Stimulated activated CD8-positive, alpha-beta memory T cell treated with anti-CD3 and anti-CD28 coated beads, Interleukin-15, amount 100 ng/mL, for 1 hour (primary cell): ENCODE measurements around the gene GJA5.

Experiments
- DNase-seq: peaks from one replicate; pipeline ENCODE4 v3.0.0-alpha.2; 2020; ENCODE audit warnings: low read depth

Gene GJA5

DNA sequence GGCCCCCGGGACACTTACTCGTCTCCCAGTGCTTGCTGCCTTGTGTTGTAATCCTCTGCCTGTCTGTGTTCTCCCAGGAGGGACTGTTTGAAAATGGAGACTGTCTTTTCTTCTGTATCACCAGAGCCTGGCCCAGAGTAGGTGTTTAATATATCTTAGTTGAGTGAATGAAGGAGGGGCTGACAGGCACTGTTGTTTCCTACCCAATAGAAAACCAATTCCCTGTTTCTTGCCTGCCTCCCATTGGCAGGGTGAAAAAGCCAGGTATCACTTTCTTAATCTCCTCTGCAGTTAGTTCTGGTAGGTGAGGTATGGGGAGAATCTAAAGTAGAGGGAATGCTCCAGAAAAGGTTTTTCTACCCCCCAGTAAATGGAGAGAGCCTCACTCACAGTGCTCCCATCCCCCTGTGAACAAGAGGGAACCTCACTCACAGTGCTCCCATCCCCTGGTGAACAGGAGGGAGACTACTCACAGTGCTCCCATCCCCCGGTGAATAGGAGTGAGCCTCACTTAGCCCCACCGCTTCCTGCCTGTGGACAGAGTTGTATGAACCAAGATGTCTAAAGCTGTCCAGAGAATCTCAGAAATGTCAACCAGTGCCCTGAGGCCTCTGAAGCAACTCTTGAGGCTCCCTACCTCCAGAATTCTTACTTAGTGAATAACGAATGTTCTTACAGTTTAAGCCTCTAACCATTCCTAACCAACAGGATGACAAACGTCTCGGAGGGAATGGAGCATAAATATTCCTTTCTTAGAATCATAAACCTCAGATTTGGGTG is at the start of gene GJA5:
GJA5 (minus strand) TSS at position 122 of the 780 bp plus-strand sequence. CDS start 1,364 bp downstream, outside the sequence.
- DNase-seq, result no peak

DNA sequence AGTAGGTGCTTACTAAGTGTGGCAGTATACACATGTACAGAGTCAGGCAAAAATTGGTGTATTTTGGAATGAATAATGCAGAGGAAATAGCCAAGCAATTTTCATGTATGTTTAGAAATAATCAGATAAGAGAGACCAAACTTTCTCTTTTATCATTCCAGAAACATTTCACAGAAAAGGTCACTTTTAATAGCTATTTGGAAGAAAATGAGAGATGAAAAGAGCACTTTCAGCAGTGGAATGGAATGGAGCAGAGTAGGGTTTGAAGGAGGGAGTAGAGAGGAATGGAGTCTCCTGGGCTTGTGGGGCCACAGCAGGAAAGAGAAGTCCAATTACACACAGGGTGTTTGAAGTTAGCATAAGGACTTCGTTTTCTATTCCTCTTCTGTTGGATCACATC is 48.8 kb upstream of the GJA5 start:
- no peak for DNase-seq

DNA sequence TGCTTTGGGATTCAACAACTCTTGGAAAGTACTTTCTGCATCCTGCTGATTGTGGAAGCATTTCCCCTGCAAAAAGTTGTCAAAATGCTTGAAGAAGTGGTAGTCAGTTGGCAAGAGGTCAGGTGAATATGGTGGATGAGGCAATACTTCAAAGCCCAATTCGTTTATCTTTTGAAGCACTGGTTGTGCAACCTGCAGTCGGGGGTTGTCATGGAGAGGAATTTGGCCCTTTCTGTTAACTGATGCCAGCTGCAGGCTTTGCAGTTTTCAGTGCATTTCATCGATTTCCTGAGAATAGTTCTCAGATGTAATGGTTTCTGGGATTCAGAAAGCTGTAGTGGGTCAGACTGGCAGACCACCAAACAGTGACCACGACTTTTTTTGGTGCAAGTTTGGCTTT is 47.6 kb upstream of the GJA5 start:
- DNase-seq, result no peak

DNA sequence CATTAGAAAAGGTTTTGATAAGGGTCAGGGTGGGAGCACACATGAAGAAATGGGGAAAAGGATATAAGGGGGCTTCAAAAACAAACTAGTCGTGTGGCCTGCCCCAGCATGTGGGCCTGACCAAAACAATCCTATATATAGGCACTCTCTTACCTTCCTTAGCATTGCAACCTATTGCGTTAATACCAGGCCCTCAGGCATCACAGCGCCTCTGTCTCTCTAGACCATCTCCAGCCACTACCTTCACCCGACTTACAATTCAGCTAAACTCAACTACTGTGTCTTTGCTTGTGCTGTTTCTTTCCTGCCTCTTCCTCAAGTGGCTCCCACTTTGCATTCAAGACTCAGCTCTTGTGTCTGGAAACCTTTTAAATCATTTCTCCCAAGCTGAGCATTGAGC is 47.0 kb upstream of the GJA5 start:
- DNase-seq, result no peak

DNA sequence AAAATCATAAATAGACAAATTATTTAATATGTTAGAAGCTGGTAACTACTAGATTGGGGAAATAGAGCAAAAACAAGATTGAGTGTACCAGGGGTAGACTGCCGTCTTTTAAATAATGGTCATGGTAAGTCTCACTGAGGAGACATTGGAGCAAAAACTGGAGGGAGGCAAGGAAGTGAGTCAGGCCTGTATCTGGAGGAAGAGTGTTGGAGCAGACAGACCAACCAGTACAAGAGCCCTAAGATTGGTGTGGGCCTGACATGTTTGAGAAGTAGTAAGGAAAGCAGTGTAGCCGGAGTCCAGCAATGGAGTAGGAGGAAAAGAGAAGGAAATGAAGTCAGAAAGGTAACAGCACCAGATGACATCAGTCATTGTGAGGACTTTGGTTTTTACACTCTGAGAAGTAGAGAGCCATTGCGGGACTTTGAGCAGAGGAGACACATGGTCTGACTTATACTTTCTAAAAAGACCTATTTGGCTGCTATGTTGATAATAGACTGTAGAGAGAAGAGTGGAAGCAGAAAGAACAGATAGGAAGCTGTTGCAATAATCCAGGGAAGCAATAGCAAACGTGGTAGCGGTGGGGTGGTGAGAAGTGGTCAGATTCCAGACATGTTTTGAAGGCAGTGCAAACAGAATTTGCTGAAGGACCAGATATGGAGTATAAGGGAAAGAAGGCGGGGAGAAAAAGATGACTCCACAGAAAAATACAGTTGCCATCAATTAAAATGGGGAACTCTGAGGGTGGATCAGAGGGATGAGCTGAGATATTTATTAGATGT is 44.7 kb upstream of the GJA5 start:
- no peak for DNase-seq

DNA sequence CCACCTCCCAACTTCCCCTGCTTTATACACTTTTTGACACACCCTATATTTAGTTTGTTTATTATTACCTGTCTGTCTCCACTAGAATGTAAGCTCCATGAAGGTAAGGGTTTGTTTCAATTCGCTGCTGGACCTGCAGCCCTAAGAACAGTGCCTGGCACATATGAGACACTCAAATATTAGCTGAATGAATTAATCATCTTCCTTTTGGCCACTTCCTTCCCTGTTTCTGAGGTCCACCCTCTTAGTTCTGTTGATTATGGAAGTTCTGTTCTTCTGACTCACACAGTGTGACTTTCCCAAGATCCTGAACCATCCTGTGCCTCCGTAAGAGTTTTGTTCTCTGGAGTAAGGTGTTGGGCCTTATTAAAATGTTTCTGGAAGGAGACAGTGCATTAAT is 40.4 kb upstream of the GJA5 start:
- no peak for DNase-seq

DNA sequence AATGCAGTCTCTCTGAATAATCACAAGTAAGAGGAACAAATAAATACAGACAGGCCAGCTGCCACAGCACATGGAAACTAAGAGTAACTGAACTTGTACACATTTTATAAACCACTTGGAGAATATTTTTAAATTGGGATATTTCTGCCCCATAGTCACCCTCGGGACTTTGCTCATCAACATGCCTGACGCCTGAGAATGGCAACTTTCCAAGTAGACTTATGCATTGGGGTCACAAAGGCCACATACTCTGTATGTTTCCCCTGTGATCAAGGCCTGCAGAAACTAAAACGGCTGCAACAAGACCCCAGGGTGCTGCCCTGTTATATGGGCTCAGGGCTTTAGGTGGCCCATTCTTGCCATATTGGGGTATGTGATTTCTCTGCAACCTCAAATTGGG is 38.3 kb upstream of the GJA5 start:
- no peak for DNase-seq

DNA sequence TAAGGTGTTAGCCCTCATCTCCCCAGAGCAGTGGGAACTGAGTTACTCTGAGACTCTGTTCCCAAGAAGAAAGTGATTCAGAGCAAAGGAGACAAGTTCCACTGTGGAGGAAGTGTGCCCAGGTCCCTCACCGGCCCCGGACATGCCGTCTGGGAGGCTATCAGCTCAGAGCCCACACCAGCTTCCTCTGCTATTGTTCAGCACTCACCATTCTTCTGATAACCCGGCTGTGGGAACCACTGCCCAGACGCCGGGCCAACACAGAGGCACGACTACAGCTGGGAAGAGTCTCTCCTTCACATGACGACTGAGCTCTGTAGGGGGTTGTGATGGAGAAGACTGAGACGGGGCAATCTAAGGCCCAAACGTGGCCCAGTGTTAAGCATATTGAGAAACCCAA is 34.2 kb upstream of the GJA5 start:
- no peak for DNase-seq

DNA sequence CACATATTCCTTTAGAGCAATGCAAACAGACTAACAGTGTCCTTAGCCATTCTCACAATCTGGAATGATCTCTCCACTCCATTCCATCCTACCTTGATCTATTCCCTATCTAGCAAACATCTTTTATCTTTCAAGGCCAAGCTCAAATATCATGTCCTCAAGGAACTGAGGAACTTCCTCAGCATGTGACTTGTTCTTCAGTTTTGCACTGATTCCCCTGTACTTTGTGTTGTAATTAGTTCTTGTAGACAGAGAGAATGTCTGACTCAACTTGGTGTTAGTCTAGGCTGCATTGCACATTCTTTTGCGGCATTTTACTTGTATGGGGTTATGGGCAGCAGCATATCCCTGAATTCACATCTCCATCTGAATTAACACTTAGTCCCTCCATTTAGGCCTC is 31.5 kb upstream of the GJA5 start:
- no peak for DNase-seq

DNA sequence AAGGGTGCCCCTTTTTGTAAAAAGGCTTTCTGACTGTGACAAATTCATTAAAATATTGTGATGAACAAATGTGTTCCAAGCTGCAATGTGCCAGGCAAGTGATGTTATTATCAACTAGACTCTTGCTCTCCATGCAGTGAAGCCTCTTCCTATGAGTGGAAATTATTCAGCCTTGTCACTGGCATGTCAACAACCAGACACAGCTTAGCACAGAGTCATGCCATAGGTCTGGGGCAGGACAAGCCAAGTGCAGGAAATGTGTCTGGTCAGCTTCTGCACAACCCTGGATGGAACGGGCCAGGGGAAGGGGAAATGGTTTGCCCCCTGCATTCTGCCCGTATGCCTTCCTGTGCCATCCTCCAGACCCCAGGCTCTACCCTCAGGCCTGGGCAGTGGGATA is 27.4 kb upstream of the GJA5 start:
- no peak for DNase-seq

DNA sequence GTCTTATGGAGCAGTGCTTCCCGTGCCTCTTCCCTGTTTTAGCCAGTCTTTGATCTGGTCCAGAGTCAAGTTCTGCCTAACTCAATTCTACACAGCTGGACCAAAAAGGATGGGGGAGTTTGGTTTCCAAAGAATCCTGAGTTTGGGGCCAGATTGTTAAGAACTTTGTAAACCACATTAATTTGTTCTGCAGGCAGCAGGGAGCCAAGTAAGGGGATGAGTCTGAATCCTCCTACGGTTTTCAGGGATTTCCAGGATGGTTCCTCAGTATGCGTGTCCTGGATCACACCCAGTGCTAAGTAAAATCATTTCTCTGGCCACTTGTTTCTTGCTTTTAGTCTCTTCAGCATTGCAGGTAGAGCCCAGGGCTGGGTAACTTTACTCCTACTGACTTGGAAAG is 26.1 kb upstream of the GJA5 start:
- no peak for DNase-seq

DNA sequence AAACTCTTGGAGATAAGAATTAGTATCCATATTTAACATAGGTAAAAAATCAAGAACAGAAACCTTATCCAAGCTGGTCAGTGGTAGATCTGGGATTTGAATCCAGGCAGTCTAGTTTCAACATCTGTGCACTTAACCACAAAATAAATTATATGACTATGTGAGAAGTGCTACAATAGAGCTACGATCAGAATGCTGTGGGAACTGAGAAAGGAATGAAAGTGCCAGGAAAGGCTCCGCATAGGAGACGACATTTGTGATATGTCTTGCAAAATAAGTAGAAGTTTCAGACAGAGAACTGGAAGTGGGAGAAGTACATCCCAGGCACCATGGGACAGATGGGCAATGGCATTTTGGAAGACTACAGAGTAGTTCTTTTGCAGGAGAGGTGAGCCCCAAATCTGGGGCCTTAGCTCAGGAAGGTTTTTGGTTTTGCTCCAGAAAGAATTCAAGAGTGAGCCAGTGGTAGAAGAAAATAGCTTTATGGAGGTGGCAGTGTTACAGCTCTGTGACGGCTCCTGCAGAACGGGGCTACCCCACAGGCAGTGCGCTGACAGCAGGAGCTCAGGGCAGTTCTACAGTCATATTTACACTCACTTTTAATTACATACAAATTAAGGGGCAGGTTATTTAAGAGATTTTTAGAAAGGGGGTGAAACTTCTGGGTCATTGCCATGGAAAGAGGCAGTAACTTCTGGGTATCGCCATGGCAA is 25.5 kb upstream of the GJA5 start:
- no peak for DNase-seq

DNA sequence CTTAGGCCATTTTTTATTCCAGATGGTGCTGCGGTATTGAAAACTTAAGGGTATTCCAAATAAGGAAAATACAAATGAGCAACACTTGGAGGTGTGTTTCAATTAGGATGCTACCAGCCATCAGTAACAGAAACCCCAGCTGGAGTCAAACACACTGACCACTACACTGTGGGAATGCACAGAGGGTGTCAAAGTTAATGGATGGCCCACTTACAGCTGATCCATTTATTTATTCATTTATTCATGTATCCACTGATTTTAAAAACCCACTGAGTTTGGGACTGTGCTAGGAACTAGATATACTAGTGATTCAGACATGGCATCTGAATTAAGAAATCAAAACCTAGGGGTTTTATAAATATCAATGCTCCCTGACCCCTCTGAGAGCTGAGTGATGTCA is 24.5 kb upstream of the GJA5 start:
- no peak for DNase-seq

DNA sequence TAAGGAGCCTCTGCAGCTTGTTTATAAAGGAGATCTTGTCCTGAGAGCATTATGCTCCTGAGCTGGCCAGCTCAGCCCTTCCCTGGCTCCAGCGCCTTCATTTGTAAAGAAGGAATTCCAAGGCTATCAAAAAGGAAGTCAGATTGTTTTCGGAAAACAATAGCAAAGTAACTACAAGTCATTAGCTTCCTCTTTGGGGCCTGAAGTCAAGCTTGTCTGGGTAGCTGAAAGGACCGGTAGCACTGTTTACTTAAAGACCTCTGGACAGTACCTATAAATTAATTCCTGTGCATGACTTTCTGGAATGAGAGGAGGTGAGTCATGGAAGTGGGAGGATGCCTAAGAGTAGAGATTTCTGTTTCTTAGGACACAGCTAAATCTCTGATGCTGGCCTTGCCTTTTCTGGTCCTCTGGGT is 20.7 kb upstream of the GJA5 start:
- no peak for DNase-seq

DNA sequence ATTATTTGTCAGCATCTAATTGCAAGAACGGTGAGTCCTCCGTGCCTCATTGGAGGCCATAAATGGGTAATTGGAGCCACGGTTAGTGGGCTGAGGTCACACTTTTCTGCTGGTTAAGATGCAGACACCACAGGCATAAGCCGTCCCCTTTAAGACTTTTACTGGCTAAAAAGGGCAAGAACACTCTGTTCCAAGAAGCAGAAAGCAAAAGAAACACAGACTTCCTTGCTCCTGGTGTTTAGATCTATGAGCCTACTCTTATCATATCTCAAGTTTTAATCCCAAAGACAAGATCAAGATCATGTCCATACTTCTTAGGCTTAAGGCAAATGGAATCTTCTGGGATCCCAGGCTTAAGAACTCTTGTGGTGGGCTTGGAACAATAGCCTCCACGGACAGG is 17.3 kb upstream of the GJA5 start:
- DNase-seq, result no peak

DNA sequence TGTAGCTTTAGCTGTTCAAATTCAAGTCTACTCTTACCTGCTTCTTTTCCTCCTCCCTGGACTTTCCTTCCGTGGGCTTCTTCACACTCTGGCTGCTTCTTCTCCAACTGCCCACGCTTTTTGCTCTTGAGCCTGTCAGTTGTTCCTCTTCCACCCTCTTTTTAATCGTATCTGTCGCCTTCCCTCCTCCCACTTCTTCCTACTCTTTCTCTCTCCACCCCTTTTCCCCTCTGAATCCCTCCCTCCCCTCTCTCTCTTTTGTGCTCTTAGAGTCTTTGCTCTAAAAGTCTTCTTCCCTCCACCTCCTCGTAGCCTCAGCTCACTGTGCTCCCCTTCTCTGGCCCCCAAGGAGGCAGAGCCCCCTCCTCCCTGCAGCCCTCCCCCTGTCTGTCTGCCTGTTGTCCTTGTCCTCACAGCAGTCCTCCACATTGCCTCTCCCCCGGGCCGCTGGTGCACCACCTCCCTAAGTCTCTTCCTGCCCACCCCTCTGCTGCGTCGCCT is 12.9 kb upstream of the GJA5 start:
- no peak for DNase-seq

DNA sequence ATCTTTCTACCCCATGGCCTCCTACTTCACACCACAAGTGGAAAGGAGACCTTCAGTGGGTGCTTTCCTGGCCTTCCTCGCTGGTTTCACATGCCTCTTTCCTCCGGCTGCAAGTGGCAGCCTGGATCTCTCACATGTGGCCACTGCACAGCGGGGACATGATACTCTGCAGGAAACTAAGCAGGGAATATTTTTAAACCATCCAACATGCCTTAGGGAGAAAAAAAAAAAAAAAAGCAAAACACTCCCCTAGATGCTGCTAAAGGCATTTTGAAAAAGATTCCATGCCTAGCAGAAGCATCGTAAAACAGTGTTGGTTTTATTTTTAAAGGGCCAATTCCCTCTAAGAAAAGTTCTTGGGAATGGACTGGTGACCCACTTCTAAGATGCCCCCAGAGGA is 12.2 kb upstream of the GJA5 start:
- DNase-seq, result no peak

DNA sequence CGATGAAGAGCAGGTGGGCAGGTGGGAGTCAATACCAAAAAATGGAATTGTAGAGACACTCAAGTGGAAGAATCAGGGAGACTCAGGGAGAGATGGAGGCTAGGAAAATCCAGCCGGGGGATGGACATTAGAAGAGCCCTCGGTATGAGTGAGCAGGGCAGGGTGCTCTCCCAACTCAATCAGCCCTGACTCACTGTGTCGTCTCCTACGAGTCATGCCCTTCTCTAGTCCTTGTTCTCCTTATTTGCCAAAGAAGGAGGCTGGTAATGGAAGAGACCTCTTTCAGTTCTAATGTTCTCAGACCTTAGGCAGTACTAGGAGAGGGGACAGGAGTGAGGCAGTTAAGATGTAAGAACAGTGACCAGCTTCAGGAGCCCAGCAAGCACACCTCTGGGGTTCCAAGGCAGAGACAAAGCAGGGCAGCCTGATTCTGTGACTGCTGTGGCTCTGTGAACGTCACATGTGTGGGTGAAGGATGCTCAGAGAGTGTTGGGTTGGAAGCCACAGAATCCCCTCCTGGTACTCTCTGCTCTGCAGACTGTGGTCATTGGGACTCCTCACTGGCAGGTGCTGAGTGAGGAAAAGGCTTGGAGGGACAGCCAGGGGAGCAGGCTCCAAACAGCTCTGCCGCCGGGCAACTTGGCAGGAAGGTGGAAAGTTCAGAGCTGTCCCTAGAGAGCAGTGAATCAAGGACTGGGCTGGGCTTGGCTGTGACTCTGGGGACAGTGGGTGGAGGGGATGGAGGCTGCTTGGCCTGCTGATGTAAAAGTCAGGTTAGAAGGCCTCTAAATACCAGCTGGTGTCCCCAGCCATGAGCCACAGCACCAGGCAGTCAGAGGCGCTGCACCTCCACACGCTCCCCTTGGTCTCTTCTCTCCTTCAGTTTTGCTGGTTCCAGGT is 11.1 kb upstream of the GJA5 start:
- DNase-seq, result no peak

DNA sequence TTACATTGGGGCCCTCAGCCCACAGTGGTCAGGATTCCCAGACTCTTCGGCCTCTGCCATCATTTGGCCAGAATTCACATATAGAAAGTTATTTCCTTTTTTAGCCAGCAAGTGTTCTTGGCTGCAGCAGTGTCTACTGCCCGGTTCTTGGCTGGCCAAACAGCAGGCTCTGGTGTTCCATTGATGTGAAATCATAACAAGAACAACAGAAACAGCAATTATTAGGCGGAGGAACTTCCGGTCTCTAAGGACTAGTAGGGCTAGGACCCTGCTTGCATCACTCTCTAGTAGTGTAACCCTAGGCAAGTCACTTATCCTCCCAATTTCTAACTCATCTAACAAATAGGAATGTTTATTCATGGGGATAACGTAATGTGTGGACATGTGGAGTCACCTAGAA is 8.7 kb upstream of the GJA5 start:
- DNase-seq, result no peak

DNA sequence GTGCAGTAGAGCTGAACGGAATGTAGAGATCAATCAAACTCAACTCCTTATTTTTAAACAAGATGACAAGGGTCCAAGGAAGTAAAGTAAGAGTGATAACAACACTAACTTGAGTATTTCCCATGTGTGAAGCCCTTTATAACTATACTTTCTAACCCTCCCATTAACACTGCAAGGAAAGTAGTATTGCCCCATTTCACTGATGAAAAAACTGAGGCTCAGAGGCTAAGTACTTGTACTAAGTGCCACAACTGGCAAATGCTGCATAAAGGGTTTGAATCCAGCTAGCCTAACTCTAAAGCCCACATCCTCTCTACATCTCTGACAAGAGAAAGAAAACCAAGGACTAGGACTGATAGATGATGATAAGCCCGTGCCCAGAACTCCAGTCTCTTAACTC is 8.2 kb upstream of the GJA5 start:
- DNase-seq, result no peak

DNA sequence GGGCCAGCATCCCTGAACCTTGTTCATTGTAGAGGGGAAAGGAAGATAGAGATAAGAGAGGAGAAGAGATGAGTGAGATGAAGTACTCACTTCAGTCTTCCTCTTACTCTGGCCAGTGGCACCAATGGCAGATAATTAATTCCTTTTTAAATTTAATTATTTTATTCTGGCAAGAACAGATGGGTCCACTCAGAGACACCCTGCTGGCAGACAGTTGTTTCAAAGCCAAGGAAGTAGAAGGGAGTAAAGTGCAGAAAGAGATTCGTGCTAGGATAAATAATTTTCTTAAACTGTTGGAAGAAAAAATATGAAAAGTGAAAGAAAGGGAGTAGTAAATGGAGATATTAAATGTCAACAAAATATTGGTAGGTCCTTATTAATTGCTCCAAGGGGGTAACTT is 7.7 kb upstream of the GJA5 start:
- DNase-seq, result no peak
